ENCODE data around the gene CAPN12.

GRCh38 chr19:38710928-38711725 lies 33.1 kb downstream of the CAPN12 start:
- TF ChIP-seq CTCF (IDR thresholded peaks at IDR 0.05) (no peak), POLR2A (IDR thresholded peaks at IDR 0.05) (no peak)
